ENCODE measurements around the gene STXBP1.

GRCh38 chr9:127731938-127732337 is 119.9 kb downstream of the STXBP1 start:
- no peak for TF ChIP-seq CTCF (IDR thresholded peaks at IDR 0.05)
- no peak for TF ChIP-seq JUN (IDR thresholded peaks at IDR 0.05)
- no peak for TF ChIP-seq POLR2A (IDR thresholded peaks at IDR 0.05; ENCODE audit: low read length)
- no peak for TF ChIP-seq CHD4 (IDR thresholded peaks at IDR 0.05; ENCODE audit: borderline replicate concordance)
- TF ChIP-seq MAX (IDR thresholded peaks at IDR 0.05), result no peak
- TF ChIP-seq CEBPB (IDR thresholded peaks at IDR 0.05), result no peak
- TF ChIP-seq USF2 (IDR thresholded peaks at IDR 0.05), result no peak
- TF ChIP-seq CHD2 (IDR thresholded peaks at IDR 0.05; ENCODE audit: low read length, partially characterized antibody), result no peak
- no peak for TF ChIP-seq RFX5 (IDR thresholded peaks at IDR 0.05)
- no peak for TF ChIP-seq MAFK (IDR thresholded peaks at IDR 0.05; ENCODE audit: partially characterized antibody)
